K562 (cell line): ENCODE data around the gene SLC7A5.
"Not testable (repeated sequence)": the region's sequence is repeated elsewhere in the genome, so short reads cannot be mapped to it uniquely, and the experiment has no call there.

Source experiments
- MYC ChIP-seq, 2 experiments: fragments of 250-450 bp in 1 of 2; sonication (Bioruptor Pico) in 1 of 2; IDR thresholded peaks; 2 replicates each; pipeline versions ENCODE4 v1.5.1 to v1.6.1; 2012 to 2021; ENCODE audit warnings: low read depth in 2 of 2, borderline replicate concordance in 1 of 2, improper control_type of control experiment in 1 of 2, low read length in 1 of 2, mild to moderate bottlenecking in 1 of 2, moderate library complexity in 1 of 2
- TAF7 ChIP-seq: fragments of 450-650 bp; IDR thresholded peaks from 2 replicates; pipeline ENCODE4 v1.6.1; 2016; ENCODE audit warnings: missing genetic modification characterization, missing compliant biosample characterization
- ZNF644 ChIP-seq: fragments of 200-800 bp; sonication (Bioruptor generic); IDR thresholded peaks from 2 replicates; pipeline ENCODE4 v1.6.1; 2016; ENCODE audit warnings: low read depth, missing genetic modification characterization, missing compliant biosample characterization

DNA sequence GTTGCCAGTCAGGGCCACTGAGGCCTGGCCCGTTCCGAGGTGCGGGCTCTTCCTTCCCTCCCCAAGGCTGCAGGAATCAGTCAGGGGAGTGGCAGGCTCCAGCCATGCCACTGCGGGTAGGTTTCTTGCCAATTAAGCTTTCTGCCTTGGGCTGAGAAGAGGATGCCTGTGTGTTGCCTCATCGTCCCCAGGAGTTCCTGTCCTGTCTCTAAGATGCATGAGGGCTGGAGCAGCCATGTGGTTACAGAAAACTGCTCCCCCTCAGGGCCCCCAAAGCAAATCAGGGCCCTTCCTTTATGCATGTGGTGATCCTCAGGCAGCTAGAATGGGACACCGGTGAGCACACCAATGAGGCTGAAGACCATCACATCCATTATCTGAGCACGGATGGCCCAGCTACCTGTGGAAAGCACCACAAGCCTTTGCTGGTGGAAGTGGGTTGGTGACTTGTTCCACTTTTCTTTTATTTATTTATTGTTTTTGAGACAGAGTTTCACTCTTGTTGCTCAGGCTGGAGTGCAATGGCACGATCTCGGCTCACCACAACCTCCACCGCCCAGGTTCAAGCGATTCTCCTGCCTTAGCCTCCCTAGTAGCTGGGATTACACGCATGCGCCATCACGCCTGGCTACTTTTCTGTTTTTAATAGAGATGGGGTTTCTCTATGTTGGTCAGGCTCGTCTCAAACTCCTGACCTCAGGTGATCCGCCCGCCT is 27.0 kb upstream of the SLC7A5 start:
- not testable (repeated sequence) for TF ChIP-seq MYC (IDR thresholded peaks at IDR 0.05; ENCODE audit: low read depth, low read length); MYC (CRISPR knock-in tag; IDR thresholded peaks at IDR 0.05; ENCODE audit: borderline replicate concordance, low read depth); ZNF644 (tag); TAF7 (tag)
